Neural cell (in vitro differentiated cells): Measurements from ENCODE around the gene PITHD1. TPM values are rescaled to one million over a fixed set of nuclear protein-coding genes. Genes with fewer than 3 reads are reported as not detected.

Experiments
- H2AFZ ChIP-seq: fragments of 200-600, 300-800 bp; sonication (generic), shearing (Covaris generic); 2 replicates; pipeline ENCODE4 v1.6.0; 2014; ENCODE audit warnings: low read depth, mild to moderate bottlenecking, antibody characterized with exemption, low read length, moderate library complexity
- H3F3A ChIP-seq: fragments of 200-600 bp; shearing (Covaris generic); 2 replicates; pipeline ENCODE4 v1.6.1; 2016; ENCODE audit warnings: mild to moderate bottlenecking, moderate library complexity, mixed read lengths, antibody characterized with exemption, low read length; ENCODE audit not compliant: insufficient read depth, poor library complexity, severe bottlenecking
- H3K27ac ChIP-seq: fragments of 200-600, 300-800 bp; sonication (generic), shearing (Covaris generic); 2 replicates; pipeline ENCODE4 v1.5.1; 2014; ENCODE audit warnings: mild to moderate bottlenecking, low read length, moderate library complexity
- H3K27me3 ChIP-seq: fragments of 300-800, 200-600 bp; sonication (generic), shearing (Covaris generic); 2 replicates; pipeline ENCODE4 v1.6.0; 2014; ENCODE audit warnings: mild to moderate bottlenecking, low read depth, low read length, moderate library complexity; ENCODE audit not compliant: insufficient read depth
- H3K36me3 ChIP-seq: fragments of 300-800, 200-600 bp; sonication (generic), shearing (Covaris generic); 2 replicates; pipeline ENCODE4 v1.5.1; 2014; ENCODE audit warnings: mild to moderate bottlenecking, antibody characterized with exemption, low read length, moderate library complexity; ENCODE audit not compliant: insufficient read depth
- H3K4me2 ChIP-seq: fragments of 300-800, 200-600 bp; sonication (generic), shearing (Covaris generic); 2 replicates; pipeline ENCODE4 v1.6.0; 2014; ENCODE audit warnings: mild to moderate bottlenecking, low read length
- H3K4me3 ChIP-seq: fragments of 300-800, 200-600 bp; sonication (generic), shearing (Covaris generic); 2 replicates; pipeline ENCODE4 v1.5.1; 2014; ENCODE audit warnings: mild to moderate bottlenecking, low read length, moderate library complexity
- H3K79me2 ChIP-seq: fragments of 200-600 bp; shearing (Covaris generic); replicated peaks from 2 replicates; pipeline ENCODE4 v1.6.0; 2014; ENCODE audit warnings: mild to moderate bottlenecking, low read length, moderate library complexity; ENCODE audit not compliant: insufficient read depth
- H3K9ac ChIP-seq: fragments of 300-800, 200-600 bp; sonication (generic), shearing (Covaris generic); 2 replicates; pipeline ENCODE4 v1.6.1; 2016; ENCODE audit warnings: mild to moderate bottlenecking, low read length, mixed read lengths
- H3K9me2 ChIP-seq: fragments of 200-600 bp; shearing (Covaris generic); 2 replicates; pipeline ENCODE4 v1.6.1; 2016; ENCODE audit warnings: mild to moderate bottlenecking, low read length, mixed read lengths; ENCODE audit not compliant: insufficient read depth
- H3K9me3 ChIP-seq: fragments of 200-600, 300-800 bp; sonication (generic), shearing (Covaris generic); 2 replicates; pipeline ENCODE4 v1.6.1; 2016; ENCODE audit warnings: mild to moderate bottlenecking, mixed run types, low read length, moderate library complexity, mixed read lengths
- H4K20me1 ChIP-seq: fragments of 200-600 bp; shearing (Covaris generic); 2 replicates; pipeline ENCODE4 v1.6.1; 2016; ENCODE audit warnings: mild to moderate bottlenecking, mixed run types; ENCODE audit not compliant: insufficient read depth
- EP300 ChIP-seq: fragments of 450-650 bp; conservative IDR thresholded peaks from 2 replicates; pipeline ENCODE4 v1.6.1; 2014; ENCODE audit warnings: antibody characterized with exemption, mild to moderate bottlenecking, moderate library complexity; ENCODE audit not compliant: poor library complexity, severe bottlenecking
- EZH2 ChIP-seq: fragments of 200-600, 300-800 bp; shearing (Covaris generic), sonication (generic); IDR thresholded peaks from 2 replicates; pipeline ENCODE4 v1.6.1; 2014; ENCODE audit warnings: antibody characterized with exemption, low read length, borderline replicate concordance, mild to moderate bottlenecking; ENCODE audit not compliant: insufficient read depth, poor library complexity, severe bottlenecking
- MXI1 ChIP-seq: fragments of 450-650 bp; conservative IDR thresholded peaks from 2 replicates; pipeline ENCODE4 v1.6.1; 2014; ENCODE audit warnings: antibody characterized with exemption, mild to moderate bottlenecking; ENCODE audit not compliant: poor library complexity, severe bottlenecking
- POLR2AphosphoS5 ChIP-seq: IDR thresholded peaks from 2 replicates; pipeline ENCODE4 v1.6.1; 2012
- RAD21 ChIP-seq: fragments of 450-650 bp; conservative IDR thresholded peaks from 2 replicates; pipeline ENCODE4 v1.6.1; 2014; ENCODE audit warnings: antibody characterized with exemption, mild to moderate bottlenecking, moderate library complexity
- SMC3 ChIP-seq: fragments of 450-650 bp; conservative IDR thresholded peaks from 2 replicates; pipeline ENCODE4 v1.6.1; 2014; ENCODE audit warnings: antibody characterized with exemption, mild to moderate bottlenecking, moderate library complexity; ENCODE audit not compliant: poor library complexity
- TAF1 ChIP-seq: IDR thresholded peaks from 2 replicates; pipeline ENCODE4 v1.6.1; 2012; ENCODE audit warnings: low read depth
- polyA plus RNA-seq: library from polyadenylated mRNA; depleted of rRNA; stranded (reverse); fragments of >200 nt; gene quantifications from 2 replicates; pipeline ENCODE4 v1.2.3, GENCODE V29; 2014
- TF ChIP-seq, protein P1 (sequence below): fragments of 450-650 bp; IDR thresholded peaks from 2 replicates; pipeline ENCODE4 v1.5.1; 2014; ENCODE audit warnings: antibody characterized with exemption, mild to moderate bottlenecking, moderate library complexity; ENCODE audit not compliant: poor library complexity, severe bottlenecking
- TF ChIP-seq, protein P2 (sequence below): IDR thresholded peaks from 2 replicates; pipeline ENCODE4 v1.6.1; 2012; ENCODE audit warnings: borderline replicate concordance

PITHD1 gene
- polyA plus RNA-seq, 1 donor from 2014 or later, result 267 TPM

DNA sequence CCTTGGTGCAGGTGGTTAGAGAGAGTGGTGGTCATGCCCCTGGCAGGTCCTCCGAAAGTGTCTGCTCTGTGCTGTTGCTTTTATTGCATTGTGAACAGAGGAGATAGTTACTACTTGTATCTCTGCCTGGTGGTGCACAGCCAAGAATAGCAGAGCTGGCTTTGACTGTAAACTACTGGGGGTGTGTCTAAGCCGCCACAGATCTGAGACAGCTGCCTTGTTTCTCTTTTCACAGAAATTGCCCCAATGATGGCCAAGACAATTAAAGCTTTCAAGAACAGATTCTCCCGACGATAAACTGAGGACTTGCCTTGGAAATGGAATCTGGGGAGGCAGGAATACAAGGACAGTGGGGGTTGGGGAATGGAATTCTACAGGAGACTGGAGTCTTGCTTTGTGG lies 18.9 kb upstream of the PITHD1 start:
- no peaks in the 10 kb centered on the region for H3K9me2 ChIP-seq
- no peak overlapping the region for H2AFZ ChIP-seq
- no peaks in the 10 kb centered on the region for H3K79me2 ChIP-seq
- H3K27me3 ChIP-seq, result no peaks in the 10 kb centered on the region
- H4K20me1 ChIP-seq, result no peaks in the 10 kb centered on the region
- H3K36me3 ChIP-seq, result peaks cover 12% of the 10 kb centered on the region
- H3K27ac ChIP-seq, result no peak overlapping the region
- H3K9ac ChIP-seq, result no peak overlapping the region
- no peak for TF ChIP-seq POLR2AphosphoS5
- TF ChIP-seq TAF1, result no peak
- TF ChIP-seq, protein P1, sequence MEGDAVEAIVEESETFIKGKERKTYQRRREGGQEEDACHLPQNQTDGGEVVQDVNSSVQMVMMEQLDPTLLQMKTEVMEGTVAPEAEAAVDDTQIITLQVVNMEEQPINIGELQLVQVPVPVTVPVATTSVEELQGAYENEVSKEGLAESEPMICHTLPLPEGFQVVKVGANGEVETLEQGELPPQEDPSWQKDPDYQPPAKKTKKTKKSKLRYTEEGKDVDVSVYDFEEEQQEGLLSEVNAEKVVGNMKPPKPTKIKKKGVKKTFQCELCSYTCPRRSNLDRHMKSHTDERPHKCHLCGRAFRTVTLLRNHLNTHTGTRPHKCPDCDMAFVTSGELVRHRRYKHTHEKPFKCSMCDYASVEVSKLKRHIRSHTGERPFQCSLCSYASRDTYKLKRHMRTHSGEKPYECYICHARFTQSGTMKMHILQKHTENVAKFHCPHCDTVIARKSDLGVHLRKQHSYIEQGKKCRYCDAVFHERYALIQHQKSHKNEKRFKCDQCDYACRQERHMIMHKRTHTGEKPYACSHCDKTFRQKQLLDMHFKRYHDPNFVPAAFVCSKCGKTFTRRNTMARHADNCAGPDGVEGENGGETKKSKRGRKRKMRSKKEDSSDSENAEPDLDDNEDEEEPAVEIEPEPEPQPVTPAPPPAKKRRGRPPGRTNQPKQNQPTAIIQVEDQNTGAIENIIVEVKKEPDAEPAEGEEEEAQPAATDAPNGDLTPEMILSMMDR, result no peak
- TF ChIP-seq SMC3, result no peak
- no peak for TF ChIP-seq RAD21
- no peak for TF ChIP-seq EP300
- TF ChIP-seq, protein P2, sequence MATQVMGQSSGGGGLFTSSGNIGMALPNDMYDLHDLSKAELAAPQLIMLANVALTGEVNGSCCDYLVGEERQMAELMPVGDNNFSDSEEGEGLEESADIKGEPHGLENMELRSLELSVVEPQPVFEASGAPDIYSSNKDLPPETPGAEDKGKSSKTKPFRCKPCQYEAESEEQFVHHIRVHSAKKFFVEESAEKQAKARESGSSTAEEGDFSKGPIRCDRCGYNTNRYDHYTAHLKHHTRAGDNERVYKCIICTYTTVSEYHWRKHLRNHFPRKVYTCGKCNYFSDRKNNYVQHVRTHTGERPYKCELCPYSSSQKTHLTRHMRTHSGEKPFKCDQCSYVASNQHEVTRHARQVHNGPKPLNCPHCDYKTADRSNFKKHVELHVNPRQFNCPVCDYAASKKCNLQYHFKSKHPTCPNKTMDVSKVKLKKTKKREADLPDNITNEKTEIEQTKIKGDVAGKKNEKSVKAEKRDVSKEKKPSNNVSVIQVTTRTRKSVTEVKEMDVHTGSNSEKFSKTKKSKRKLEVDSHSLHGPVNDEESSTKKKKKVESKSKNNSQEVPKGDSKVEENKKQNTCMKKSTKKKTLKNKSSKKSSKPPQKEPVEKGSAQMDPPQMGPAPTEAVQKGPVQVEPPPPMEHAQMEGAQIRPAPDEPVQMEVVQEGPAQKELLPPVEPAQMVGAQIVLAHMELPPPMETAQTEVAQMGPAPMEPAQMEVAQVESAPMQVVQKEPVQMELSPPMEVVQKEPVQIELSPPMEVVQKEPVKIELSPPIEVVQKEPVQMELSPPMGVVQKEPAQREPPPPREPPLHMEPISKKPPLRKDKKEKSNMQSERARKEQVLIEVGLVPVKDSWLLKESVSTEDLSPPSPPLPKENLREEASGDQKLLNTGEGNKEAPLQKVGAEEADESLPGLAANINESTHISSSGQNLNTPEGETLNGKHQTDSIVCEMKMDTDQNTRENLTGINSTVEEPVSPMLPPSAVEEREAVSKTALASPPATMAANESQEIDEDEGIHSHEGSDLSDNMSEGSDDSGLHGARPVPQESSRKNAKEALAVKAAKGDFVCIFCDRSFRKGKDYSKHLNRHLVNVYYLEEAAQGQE, result no peak
- TF ChIP-seq EZH2, result no peak
- TF ChIP-seq MXI1, result no peak
- no peaks in the 10 kb centered on the region for H3F3A ChIP-seq
- H3K9me3 ChIP-seq, result no peaks in the 10 kb centered on the region
- H3K4me3 ChIP-seq, result no peak overlapping the region
- no peak overlapping the region for H3K4me2 ChIP-seq

GRCh38 chr1:23763041-23763577 lies 15.1 kb upstream of the PITHD1 start:
- H3K4me2 ChIP-seq, result no peak overlapping the region
- H3K36me3 ChIP-seq, result no peaks in the 10 kb centered on the region
- no peaks in the 10 kb centered on the region for H3K9me3 ChIP-seq
- no peak overlapping the region for H3K4me3 ChIP-seq
- no peak overlapping the region for H3K9ac ChIP-seq
- TF ChIP-seq TAF1 (no peak), POLR2AphosphoS5 (no peak), RAD21 (no peak), EP300 (no peak), EZH2 (no peak), SMC3 (no peak), MXI1 (no peak)
- TF ChIP-seq, protein P1, result no peak
- TF ChIP-seq, protein P2, result no peak
- no peak overlapping the region for H2AFZ ChIP-seq
- H3F3A ChIP-seq, result no peaks in the 10 kb centered on the region
- H3K27ac ChIP-seq, result no peak overlapping the region
- H4K20me1 ChIP-seq, result no peaks in the 10 kb centered on the region
- H3K27me3 ChIP-seq, result no peaks in the 10 kb centered on the region
- no peaks in the 10 kb centered on the region for H3K9me2 ChIP-seq
- no peaks in the 10 kb centered on the region for H3K79me2 ChIP-seq
